T-helper 17 cell (primary cell): ENCODE measurements around the gene GPX2. TPM values are rescaled to one million over a fixed set of nuclear protein-coding genes. Genes with fewer than 3 reads are reported as not detected.
A peak's percentile ranks its signal among the peaks of the same experiment; 100 is the strongest.

Source experiments
- ATAC-seq: fragments of 150-1000 bp; cut with Tn5 transposase; 2 replicates; pipeline ENCODE4 v1.10.0; 2021; ENCODE audit warnings: mild to moderate bottlenecking, moderate library complexity
- DNase-seq, 3 donors: peaks; one replicate each; pipeline versions ENCODE4 v3.0.0 to v3.0.0-alpha.2; 2020 to 2021
- H3K9me3 ChIP-seq: one replicate; pipeline ENCODE4 v1.7.0; 2013; ENCODE audit warnings: low read length, mild to moderate bottlenecking; ENCODE audit not compliant: control insufficient read depth, poor library complexity, severe bottlenecking
- H3K27ac Mint-ChIP-seq: one replicate; pipeline ENCODE4 v1.8.0; 2022; ENCODE audit warnings: mild to moderate bottlenecking, moderate library complexity, mixed read lengths
- H3K27me3 Mint-ChIP-seq: one replicate; pipeline ENCODE4 v1.8.0; 2022; ENCODE audit warnings: mixed read lengths
- H3K36me3 Mint-ChIP-seq: one replicate; pipeline ENCODE4 v1.8.0; 2022; ENCODE audit warnings: low read depth, mixed read lengths
- H3K4me1 Mint-ChIP-seq: one replicate; pipeline ENCODE4 v1.8.0; 2022; ENCODE audit warnings: mild to moderate bottlenecking, mixed read lengths
- H3K4me3 Mint-ChIP-seq: one replicate; pipeline ENCODE4 v1.8.0; 2022; ENCODE audit warnings: mild to moderate bottlenecking, moderate library complexity, mixed read lengths
- total RNA-seq, 4 donors: library from RNA in 2 of 4; stranded (reverse) in 2 of 4; gene quantifications; one replicate each; pipeline ENCODE4 v1.2.3 and lab custom pipeline; 2022 to 2026

Gene GPX2
- total RNA-seq = not detected
- 0 reads per million in 2 donors for total RNA-seq (lab: John Stamatoyannopoulos, UW)

DNA sequence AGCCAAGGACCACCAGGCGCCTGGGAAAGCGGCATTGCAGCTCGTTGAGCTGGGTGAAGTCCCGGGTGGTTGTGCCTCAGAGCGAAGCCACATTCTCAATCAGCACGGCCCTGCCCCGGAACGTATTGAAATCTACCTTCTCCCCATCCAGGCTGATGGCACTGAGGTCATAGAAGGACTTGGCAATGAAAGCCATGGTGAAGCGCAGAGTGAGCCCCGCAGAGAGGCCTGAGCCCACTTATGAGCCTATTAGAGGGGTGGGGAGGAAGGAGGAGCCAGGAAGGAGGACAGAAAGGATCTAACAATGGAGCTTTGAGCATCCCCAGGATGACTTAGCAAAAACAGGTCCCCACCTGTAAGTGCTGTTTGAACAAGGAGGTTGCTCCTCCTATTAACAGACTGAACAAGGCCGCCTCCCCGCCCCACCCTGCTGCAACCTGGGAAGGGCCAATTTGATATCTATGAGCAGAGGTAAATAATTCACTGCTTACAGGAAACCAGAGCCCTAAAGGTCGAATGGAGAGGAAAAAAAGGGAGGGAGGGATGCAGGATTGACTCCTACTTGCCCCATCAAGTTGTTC, at the start of gene GPX2:
TSS of gene GPX2 (minus strand) at position 215 of the 581 bp plus-strand sequence. CDS start at position 196, 19 bp downstream.
- no peak for DNase-seq
- H3K9me3 ChIP-seq = no peaks in the 10 kb centered on the region
- Mint-ChIP-seq H3K27ac (peak within 1 kb of the TSS; percentile 59), H3K4me3 (no peak within 1 kb of the TSS), H3K36me3 (peaks cover 8% of the 10 kb centered on the region), H3K4me1 (peaks cover 42% of the 10 kb centered on the region), H3K27me3 (no peaks in the 10 kb centered on the region)
- no peak for ATAC-seq

DNA sequence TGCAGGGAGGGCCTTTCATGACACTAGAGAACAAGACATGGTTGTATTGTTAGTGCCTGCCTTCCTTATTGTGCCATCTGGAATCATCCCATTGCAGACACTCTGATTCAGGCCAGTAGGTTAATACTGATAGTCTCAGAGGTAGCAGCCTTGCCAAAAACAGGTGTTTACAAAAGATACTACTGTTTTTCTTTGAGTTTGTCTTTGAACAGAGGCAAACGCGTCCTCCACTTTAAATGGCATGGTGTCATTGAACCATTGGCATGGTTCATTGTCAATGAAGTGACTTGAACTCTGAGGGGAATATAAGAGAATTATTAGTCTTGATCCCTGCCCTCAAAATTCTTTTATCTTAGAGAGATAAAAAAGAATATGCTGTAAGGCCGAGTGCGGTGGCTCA, 48.4 kb upstream of the GPX2 start:
- no peak for ATAC-seq
- Mint-ChIP-seq H3K27ac (no peak overlapping the region), H3K4me1 (peaks cover 35% of the 10 kb centered on the region), H3K4me3 (no peak overlapping the region), H3K36me3 (no peaks in the 10 kb centered on the region), H3K27me3 (no peaks in the 10 kb centered on the region)
- DNase-seq = no peak
- H3K9me3 ChIP-seq = no peaks in the 10 kb centered on the region

DNA sequence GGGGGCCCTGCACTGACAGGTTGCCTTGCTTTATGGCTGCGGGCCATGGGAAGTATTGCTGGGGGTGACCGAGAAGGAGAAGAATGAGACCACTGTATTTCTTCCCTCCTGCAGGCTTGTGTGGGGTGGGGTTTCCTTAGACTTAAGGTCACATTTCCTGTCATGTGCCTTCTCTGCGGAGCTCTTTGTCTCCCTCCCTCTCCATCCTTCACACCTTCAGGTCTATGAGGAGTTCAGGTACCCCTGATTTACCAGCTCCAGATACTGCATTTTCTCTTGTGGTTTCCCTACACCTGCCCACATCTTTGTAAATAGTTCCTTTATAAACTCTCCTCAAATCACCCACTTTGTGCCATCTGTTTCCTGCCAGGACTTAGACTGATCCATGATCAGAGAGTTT, 47.8 kb upstream of the GPX2 start:
- Mint-ChIP-seq H3K4me3 (peak overlapping the region; percentile 70), H3K36me3 (no peaks in the 10 kb centered on the region), H3K27me3 (no peaks in the 10 kb centered on the region), H3K4me1 (peaks cover 37% of the 10 kb centered on the region), H3K27ac (peak overlapping the region; percentile 82)
- H3K9me3 ChIP-seq = no peaks in the 10 kb centered on the region
- ATAC-seq (no peak), DNase-seq (no peak)

DNA sequence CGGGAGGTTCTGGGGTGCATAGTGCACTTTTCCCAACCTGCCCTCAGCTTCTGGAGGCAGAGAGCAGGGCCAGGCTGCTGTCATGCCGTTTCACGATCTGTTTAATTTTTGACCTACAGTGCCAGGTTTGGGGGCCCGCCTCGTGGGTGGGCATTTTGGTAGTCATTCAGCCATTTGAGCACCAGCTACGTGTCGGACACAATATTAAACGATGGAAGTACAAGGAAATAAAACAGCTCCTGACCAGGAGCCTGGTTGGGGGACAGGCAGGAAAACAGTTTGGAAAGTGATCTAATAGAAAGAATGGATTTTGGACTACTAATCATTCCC, 44.9 kb upstream of the GPX2 start:
- peaks cover 46% of the 10 kb centered on the region for H3K4me1 Mint-ChIP-seq
- no peak for DNase-seq
- H3K27me3 Mint-ChIP-seq = peaks cover 4% of the 10 kb centered on the region
- peak overlapping the region; percentile 96 for H3K27ac Mint-ChIP-seq
- H3K36me3 Mint-ChIP-seq = peaks cover 2% of the 10 kb centered on the region
- peak overlapping the region; percentile 98 for H3K4me3 Mint-ChIP-seq
- no peak for ATAC-seq
- no peaks in the 10 kb centered on the region for H3K9me3 ChIP-seq

DNA sequence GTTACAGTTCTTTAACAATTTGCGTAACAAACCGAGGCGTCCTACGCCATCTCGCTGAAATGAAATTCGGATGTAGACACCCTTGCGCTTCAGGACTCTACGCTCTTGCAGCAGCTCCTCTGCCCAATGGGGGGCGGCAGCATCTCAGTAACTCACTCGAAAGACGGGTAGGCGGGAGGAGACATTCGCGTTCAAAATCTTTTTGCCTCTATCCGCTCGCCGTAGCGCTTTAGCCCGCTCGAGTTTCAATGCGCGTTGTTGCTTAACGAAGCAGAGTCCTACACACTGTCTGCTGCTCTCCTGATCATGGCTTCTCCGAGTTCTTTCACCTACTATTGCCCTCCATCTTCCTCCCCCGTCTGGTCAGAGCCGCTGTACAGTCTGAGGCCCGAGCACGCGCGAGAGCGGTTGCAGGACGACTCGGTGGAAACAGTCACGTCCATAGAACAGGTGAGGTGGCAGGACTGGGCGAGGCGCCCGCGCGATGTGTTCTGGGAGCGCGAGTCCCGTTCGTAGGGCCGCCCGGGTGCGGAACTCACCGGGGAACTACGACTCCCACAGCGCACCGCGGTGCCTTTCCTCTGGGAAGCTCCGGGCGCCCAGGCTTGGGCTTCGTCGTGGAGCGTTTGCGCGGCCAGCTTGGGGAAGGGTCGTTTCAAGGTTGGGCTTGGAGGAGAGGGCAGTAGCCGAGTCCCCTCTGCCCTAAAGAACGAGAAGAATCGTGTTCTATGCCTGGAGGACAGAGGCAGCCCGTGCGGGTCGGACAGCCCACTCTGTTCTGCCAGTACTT, 44.3 kb upstream of the GPX2 start, which contains the start of gene FNTB:
TSS of gene FNTB (plus strand) at position 248 of the 790 bp plus-strand sequence. CDS start at position 307, 59 bp downstream.
- ATAC-seq (peak; percentile 94), DNase-seq (peak; percentile 83 to 88 (median 85))
- H3K9me3 ChIP-seq = no peaks in the 10 kb centered on the region
- peak within 1 kb of the TSS; percentile 98 for H3K4me3 Mint-ChIP-seq
- peaks cover 47% of the 10 kb centered on the region for H3K4me1 Mint-ChIP-seq
- peak within 1 kb of the TSS; percentile 96 for H3K27ac Mint-ChIP-seq
- peaks cover 9% of the 10 kb centered on the region for H3K27me3 Mint-ChIP-seq
- peaks cover 5% of the 10 kb centered on the region for H3K36me3 Mint-ChIP-seq

DNA sequence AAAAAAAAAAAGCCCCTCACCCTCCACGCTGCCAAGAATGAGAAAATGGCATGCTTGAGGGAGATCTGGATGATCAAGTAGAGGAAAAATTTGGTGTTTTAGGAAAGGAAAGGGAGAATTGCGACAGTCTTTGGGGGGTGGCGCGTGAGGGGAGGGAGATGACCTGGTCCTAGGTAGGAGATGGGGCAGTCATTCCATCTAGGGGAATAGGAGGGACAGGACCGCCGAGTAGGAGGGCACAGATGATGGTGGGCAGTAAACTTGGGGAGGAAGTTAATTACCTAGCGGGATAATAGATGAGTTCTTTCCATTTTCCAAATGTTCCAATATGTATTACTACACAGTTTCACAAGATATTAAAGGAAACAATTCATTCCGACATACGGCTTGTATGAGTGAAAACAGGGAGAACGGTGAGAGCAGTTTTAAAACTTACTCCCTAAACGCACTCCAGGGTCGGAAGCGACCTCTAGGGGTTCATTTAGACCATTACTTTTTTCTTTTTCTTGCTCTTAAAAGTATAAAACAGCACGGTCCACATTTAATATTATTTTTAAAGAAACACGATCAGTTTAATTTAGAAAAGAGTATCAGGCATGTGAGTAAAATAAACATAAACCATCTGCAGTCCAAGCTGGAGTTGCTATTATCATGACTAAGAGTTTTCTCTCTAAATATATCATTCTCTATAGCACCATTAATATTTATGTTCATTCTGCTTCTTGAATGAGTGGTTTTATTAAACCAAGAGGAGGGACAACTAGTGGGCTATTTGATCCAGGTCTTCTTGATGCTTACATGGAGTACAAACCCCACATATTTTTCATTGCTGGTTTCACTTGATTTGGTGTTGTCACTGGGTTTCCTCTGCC, 41.1 kb upstream of the GPX2 start:
- DNase-seq (no peak), ATAC-seq (no peak)
- H3K27ac Mint-ChIP-seq = no peak overlapping the region
- H3K27me3 Mint-ChIP-seq = peaks cover 9% of the 10 kb centered on the region
- H3K4me3 Mint-ChIP-seq = peak overlapping the region; percentile 50
- peaks cover 25% of the 10 kb centered on the region for H3K4me1 Mint-ChIP-seq
- H3K36me3 Mint-ChIP-seq = peaks cover 5% of the 10 kb centered on the region
- H3K9me3 ChIP-seq = no peaks in the 10 kb centered on the region

DNA sequence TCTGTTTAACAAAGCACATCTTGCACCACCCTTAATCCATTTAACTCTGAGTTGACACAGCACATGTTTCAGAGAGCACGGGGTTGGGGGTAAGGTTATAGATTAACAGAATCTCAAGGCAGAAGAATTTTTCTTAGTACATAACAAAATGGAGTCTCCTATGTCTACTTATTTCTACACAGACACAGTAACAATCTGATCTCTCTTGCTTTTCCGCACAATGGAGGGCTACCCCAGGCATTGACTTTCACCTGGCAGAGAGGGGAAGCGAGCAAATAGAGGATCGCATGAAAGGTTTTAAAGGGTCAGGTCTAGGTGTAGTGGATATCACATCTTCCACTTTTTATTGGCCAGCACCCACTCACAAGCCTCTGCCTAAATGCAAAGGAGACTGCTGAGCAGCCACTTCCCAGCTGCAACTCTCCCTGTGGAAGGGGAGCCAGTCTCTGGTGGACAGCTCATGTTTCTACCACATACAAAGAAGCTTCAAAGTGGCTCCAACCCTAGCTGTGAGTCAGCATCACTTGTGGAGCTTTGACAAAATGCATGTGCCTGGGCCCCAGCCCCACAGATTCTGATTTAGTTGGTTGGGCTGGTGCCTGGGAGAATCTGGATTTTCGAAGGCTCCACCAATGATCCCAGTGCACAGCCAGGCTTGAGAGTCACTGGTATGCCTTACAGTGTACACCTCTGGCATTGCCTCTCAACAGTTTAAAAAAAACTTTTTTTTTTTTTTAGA, 37.0 kb upstream of the GPX2 start:
- peaks cover 9% of the 10 kb centered on the region for H3K27me3 Mint-ChIP-seq
- H3K9me3 ChIP-seq = no peaks in the 10 kb centered on the region
- H3K4me1 Mint-ChIP-seq = peaks cover 13% of the 10 kb centered on the region
- no peak for DNase-seq
- H3K36me3 Mint-ChIP-seq = peaks cover 5% of the 10 kb centered on the region
- no peak overlapping the region for H3K4me3 Mint-ChIP-seq
- ATAC-seq = no peak
- H3K27ac Mint-ChIP-seq = no peak overlapping the region

DNA sequence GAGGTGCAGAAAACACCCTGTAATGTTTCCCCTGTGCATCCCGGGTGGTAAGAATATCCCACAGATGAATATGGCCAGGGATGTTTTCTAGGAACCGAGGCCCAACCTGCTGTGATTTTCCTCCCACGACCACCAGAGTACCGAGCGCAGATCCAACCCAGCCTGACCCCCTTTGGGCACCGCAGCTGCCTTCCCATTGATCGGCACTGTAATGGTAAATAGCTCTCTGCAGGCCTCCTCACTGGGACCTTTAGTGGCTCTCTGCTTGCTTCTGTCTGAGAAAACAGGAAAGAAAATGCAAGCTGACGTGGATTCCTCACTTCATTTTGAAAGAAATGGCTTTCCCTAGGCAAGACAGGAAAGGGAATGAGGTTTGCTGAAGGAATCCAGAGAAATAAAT, 32.0 kb upstream of the GPX2 start:
- Mint-ChIP-seq H3K27me3 (no peaks in the 10 kb centered on the region), H3K4me1 (peaks cover 10% of the 10 kb centered on the region), H3K36me3 (no peaks in the 10 kb centered on the region), H3K4me3 (peak overlapping the region; percentile 47), H3K27ac (no peak overlapping the region)
- DNase-seq (no peak), ATAC-seq (no peak)
- H3K9me3 ChIP-seq = no peaks in the 10 kb centered on the region

DNA sequence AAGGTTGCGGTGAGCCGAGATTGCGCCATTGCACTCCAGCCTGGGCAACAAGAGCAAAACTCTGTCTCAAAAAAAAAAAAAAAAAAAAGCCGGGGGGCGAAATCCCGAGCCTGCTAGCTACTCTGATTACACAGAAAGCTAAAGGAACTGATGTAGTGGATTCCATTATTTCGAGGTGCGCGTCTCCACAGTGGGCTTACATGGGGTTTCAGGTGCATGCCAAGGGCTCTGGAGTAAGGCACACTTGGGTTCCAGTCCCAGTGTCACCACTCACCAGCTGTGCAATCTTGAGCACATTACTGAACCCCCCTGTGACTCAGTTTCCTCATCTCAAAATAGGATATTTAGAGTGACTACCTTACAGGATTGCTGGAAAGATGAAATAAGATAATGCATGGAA, 31.3 kb upstream of the GPX2 start:
- H3K4me3 Mint-ChIP-seq = no peak overlapping the region
- H3K36me3 Mint-ChIP-seq = no peaks in the 10 kb centered on the region
- no peak for ATAC-seq
- H3K27me3 Mint-ChIP-seq = no peaks in the 10 kb centered on the region
- DNase-seq = no peak
- peaks cover 10% of the 10 kb centered on the region for H3K4me1 Mint-ChIP-seq
- H3K27ac Mint-ChIP-seq = no peak overlapping the region
- no peaks in the 10 kb centered on the region for H3K9me3 ChIP-seq

DNA sequence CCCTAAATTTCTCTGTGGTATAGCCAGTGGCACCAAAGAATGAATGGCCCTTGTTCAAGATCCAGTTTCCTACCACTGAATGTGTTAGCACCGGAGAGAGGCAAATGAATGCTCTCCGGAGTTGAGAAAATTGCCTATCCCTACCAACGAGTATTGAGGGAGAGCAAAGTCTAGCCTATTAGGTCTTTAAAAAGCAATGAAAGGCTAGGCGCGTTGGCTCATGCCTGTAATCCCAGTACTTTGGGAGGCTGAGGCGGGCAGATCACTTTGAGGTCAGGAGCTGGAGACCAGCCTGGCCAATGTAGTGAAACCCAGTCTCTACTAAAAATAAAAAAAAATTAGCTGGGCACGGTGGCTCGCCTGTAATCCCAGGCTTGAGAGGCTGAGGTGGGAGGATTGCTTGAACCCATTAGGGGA, 30.5 kb upstream of the GPX2 start:
- Mint-ChIP-seq H3K27ac (peak overlapping the region; percentile 74), H3K36me3 (no peaks in the 10 kb centered on the region), H3K27me3 (no peaks in the 10 kb centered on the region), H3K4me1 (peaks cover 14% of the 10 kb centered on the region), H3K4me3 (peak overlapping the region; percentile 92)
- no peak for DNase-seq
- H3K9me3 ChIP-seq = no peaks in the 10 kb centered on the region
- no peak for ATAC-seq

DNA sequence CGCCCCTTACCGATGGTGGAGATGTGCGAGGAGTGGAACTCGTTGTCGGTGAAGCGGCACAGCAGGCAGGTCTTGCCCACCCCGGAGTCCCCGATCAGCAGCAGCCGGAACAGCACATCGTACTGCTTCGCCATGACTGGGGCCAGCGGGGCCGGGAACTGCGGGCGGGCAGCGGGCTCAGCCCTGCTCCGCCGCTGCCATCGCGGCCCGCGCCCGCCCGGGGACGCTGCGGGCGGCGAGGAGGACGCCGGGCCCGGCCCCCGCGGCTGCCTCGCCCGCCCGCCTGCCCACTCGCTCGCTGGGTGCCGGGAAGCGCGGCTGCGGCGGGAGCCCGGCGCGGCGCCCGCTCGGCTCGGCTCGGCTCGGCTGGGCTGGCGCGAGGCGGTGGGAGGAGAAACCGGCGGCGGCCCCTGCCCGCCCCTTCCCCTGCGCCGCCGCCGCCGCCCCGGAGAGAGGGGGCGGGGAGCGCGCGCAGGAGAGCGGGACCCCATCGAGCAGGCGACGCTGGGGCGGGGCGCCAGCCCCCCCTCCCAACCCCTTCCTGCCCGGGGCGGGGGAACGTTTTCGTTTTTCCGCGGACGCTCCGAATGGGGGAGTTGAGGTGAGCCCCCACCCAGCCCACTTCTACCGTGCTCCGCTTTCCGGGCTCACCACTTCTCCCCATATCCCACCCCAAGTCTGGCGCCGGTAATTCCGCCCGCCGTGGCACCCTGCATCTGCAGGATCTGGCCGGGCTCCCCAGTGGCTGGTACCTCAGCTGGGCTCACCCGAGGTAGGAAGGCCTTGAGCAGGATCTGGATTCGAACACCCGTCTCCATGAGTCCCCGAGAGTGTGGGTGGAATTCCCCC, 29.6 kb upstream of the GPX2 start, which contains the start of gene RAB15:
TSS of gene RAB15 (minus strand) at position 394 of the 849 bp plus-strand sequence. CDS start at position 134, 260 bp downstream.
- H3K27ac Mint-ChIP-seq = peak within 1 kb of the TSS; percentile 74

DNA sequence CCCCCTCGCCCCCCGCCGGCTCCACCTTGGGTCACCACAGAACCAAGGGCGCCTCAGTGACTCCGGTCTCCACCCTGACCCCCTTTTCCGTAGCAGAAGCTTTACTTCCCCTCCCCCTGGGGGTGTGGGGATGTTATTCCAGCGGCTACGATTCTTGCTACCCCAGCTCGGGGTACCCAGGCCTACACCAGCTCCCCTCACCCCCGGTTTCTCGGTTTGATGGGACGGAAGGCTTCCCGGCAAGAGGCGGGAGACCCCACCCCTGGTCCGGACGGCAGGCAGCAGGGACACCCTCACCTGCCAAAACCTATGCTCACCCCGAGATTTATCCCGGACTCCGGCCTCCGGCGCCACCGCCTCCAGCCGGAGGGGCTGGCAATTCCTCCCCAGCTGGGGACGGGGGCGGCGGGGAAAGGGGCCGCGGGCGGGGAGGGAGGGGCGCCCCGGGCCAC, 29.0 kb upstream of the GPX2 start:
- no peak overlapping the region for H3K27ac Mint-ChIP-seq
- ATAC-seq = no peak
- peak overlapping the region; percentile 79 for H3K4me3 Mint-ChIP-seq
- H3K36me3 Mint-ChIP-seq = no peaks in the 10 kb centered on the region
- H3K9me3 ChIP-seq = no peaks in the 10 kb centered on the region
- DNase-seq = no peak
- H3K27me3 Mint-ChIP-seq = no peaks in the 10 kb centered on the region
- peaks cover 14% of the 10 kb centered on the region for H3K4me1 Mint-ChIP-seq

More for the DNA sequence above, 29.6 kb upstream of the GPX2 start, which contains the start of gene RAB15:
- no peaks in the 10 kb centered on the region for H3K27me3 Mint-ChIP-seq
- H3K4me3 Mint-ChIP-seq = peak within 1 kb of the TSS; percentile 92
- peaks cover 14% of the 10 kb centered on the region for H3K4me1 Mint-ChIP-seq
- H3K9me3 ChIP-seq = no peaks in the 10 kb centered on the region
- H3K36me3 Mint-ChIP-seq = no peaks in the 10 kb centered on the region
- DNase-seq (peak; percentile 27 to 52 (median 40)), ATAC-seq (peak; percentile 70)
